HG02885 (cell line): ENCODE results near the gene PRRG4.
"Not testable (repeated sequence)": the region's sequence is repeated elsewhere in the genome, so short reads cannot be mapped to it uniquely, and the experiment has no call there.

ENCODE experiments used
- ATAC-seq: cut with Tn5 transposase; IDR thresholded peaks from one replicate; pipeline ENCODE4 v1.9.1; 2021; ENCODE audit warnings: mild to moderate bottlenecking; ENCODE audit not compliant: unreplicated experiment, poor library complexity

The PRRG4 gene

GRCh38 chr11:32883421-32883820 lies 53.7 kb downstream of the PRRG4 start:
- no peak for ATAC-seq

- no peak for ATAC-seq
Observed at GRCh38 chr11:32884023-32884422, 54.3 kb downstream of the PRRG4 start.

GRCh38 chr11:32884770-32885384 lies 55.1 kb downstream of the PRRG4 start:
- no peak for ATAC-seq

- no peak for ATAC-seq
Observed at GRCh38 chr11:32885556-32885955, 55.8 kb downstream of the PRRG4 start.

GRCh38 chr11:32886180-32886579 lies 56.5 kb downstream of the PRRG4 start:
- no peak for ATAC-seq

GRCh38 chr11:32887707-32888383 lies 58.1 kb downstream of the PRRG4 start:
- ATAC-seq, result not testable (repeated sequence)

GRCh38 chr11:32888384-32888710 lies 58.6 kb downstream of the PRRG4 start:
- ATAC-seq, result not testable (repeated sequence)

GRCh38 chr11:32888805-32889204 lies 59.1 kb downstream of the PRRG4 start:
- no peak for ATAC-seq

GRCh38 chr11:32890843-32891656 lies 61.3 kb downstream of the PRRG4 start:
- no peak for ATAC-seq

GRCh38 chr11:32891657-32892354 lies 62.1 kb downstream of the PRRG4 start:
- no peak for ATAC-seq

- ATAC-seq, result peak; percentile 70
Observed at GRCh38 chr11:32892355-32893092, 62.8 kb downstream of the PRRG4 start, which contains the start of gene QSER1. Gene QSER1 (plus strand): TSS chr11:32892811. CDS start chr11:32893126, 315 bp downstream.

GRCh38 chr11:32893093-32893342 lies 63.3 kb downstream of the PRRG4 start:
- no peak for ATAC-seq

GRCh38 chr11:32893343-32894148 lies 63.8 kb downstream of the PRRG4 start:
- peak; percentile 43 for ATAC-seq

GRCh38 chr11:32894149-32894827 lies 64.6 kb downstream of the PRRG4 start:
- ATAC-seq, result no peak

- ATAC-seq, result no peak
Observed at GRCh38 chr11:32894921-32895320, 65.2 kb downstream of the PRRG4 start.

GRCh38 chr11:32895471-32895870 lies 65.7 kb downstream of the PRRG4 start:
- no peak for ATAC-seq

- ATAC-seq, result no peak
Observed at GRCh38 chr11:32897103-32897502, 67.4 kb downstream of the PRRG4 start.

- peak; percentile 70 for ATAC-seq
Observed at GRCh38 chr11:32899438-32899837, 69.7 kb downstream of the PRRG4 start.

- no peak for ATAC-seq
Observed at GRCh38 chr11:32902089-32902665, 72.5 kb downstream of the PRRG4 start.
